ENCODE results near the gene UBAC1. TPM values are rescaled to one million over a fixed set of nuclear protein-coding genes. Genes with fewer than 3 reads are reported as not detected.

UBAC1 gene
- total RNA-seq, 1 donor = 29.0 TPM

GRCh38 chr9:135993765-135994500 lies 32.8 kb upstream of the UBAC1 start:
- H3K27me3 ChIP-seq (ENCODE audit: insufficient read depth, low read length) = peaks cover 5% of the 10 kb centered on the region
- no peaks in the 10 kb centered on the region for H4K20me1 ChIP-seq (ENCODE audit: insufficient read depth, low read length)
- H3K79me2 ChIP-seq (ENCODE audit: insufficient read depth, low read length) = no peaks in the 10 kb centered on the region
- no peak overlapping the region for H3K27ac ChIP-seq (ENCODE audit: low read depth, low read length)
- no peaks in the 10 kb centered on the region for H3K9me3 ChIP-seq (ENCODE audit: low read depth, low read length)
- no peak for TF ChIP-seq CTCF (IDR thresholded peaks at IDR 0.05; ENCODE audit: extremely low read depth, low read depth, low read length)
- no peak for DNase-seq (ENCODE audit: insufficient read length, low spot score, missing footprints)
- H2AFZ ChIP-seq (ENCODE audit: low read length) = no peak overlapping the region
- no peak overlapping the region for H3K4me2 ChIP-seq (ENCODE audit: insufficient read depth, low read length)
- no peak overlapping the region for H3K4me3 ChIP-seq (ENCODE audit: insufficient read depth, low read length)
- peaks cover 13% of the 10 kb centered on the region for H3K4me1 ChIP-seq (ENCODE audit: insufficient read depth, low read length)
- no peaks in the 10 kb centered on the region for H3K36me3 ChIP-seq (ENCODE audit: insufficient read depth, low read length)

- Histone ChIP-seq H3K27me3 (ENCODE audit: insufficient read depth, low read length) (peaks cover 5% of the 10 kb centered on the region), H3K27ac (ENCODE audit: low read depth, low read length) (peak overlapping the region; percentile 41), H4K20me1 (ENCODE audit: insufficient read depth, low read length) (no peaks in the 10 kb centered on the region), H3K9me3 (ENCODE audit: low read depth, low read length) (no peaks in the 10 kb centered on the region), H3K4me2 (ENCODE audit: insufficient read depth, low read length) (no peak overlapping the region), H3K36me3 (ENCODE audit: insufficient read depth, low read length) (no peaks in the 10 kb centered on the region), H3K4me3 (ENCODE audit: insufficient read depth, low read length) (peak overlapping the region; percentile 62), H3K79me2 (ENCODE audit: insufficient read depth, low read length) (no peaks in the 10 kb centered on the region), H2AFZ (ENCODE audit: low read length) (peak overlapping the region; percentile 80), H3K4me1 (ENCODE audit: insufficient read depth, low read length) (peaks cover 13% of the 10 kb centered on the region)
- no peak for TF ChIP-seq CTCF (IDR thresholded peaks at IDR 0.05; ENCODE audit: extremely low read depth, low read depth, low read length)
- no peak for DNase-seq (ENCODE audit: insufficient read length, low spot score, missing footprints)
These were observed 32.2 kb upstream of the UBAC1 start for GRCh38 chr9:135993409-135993742.

- Histone ChIP-seq H3K27me3 (ENCODE audit: insufficient read depth, low read length) (peaks cover 5% of the 10 kb centered on the region), H3K79me2 (ENCODE audit: insufficient read depth, low read length) (no peaks in the 10 kb centered on the region), H3K4me2 (ENCODE audit: insufficient read depth, low read length) (peak overlapping the region; percentile 76), H3K9me3 (ENCODE audit: low read depth, low read length) (no peaks in the 10 kb centered on the region), H2AFZ (ENCODE audit: low read length) (peak overlapping the region; percentile 80), H3K27ac (ENCODE audit: low read depth, low read length) (peak overlapping the region; percentile 41), H3K36me3 (ENCODE audit: insufficient read depth, low read length) (no peaks in the 10 kb centered on the region), H3K4me1 (ENCODE audit: insufficient read depth, low read length) (peaks cover 13% of the 10 kb centered on the region), H4K20me1 (ENCODE audit: insufficient read depth, low read length) (no peaks in the 10 kb centered on the region), H3K4me3 (ENCODE audit: insufficient read depth, low read length) (peak overlapping the region; percentile 62)
- TF ChIP-seq CTCF (IDR thresholded peaks at IDR 0.05; ENCODE audit: extremely low read depth, low read depth, low read length) = no peak
- peak; percentile 98 for DNase-seq (ENCODE audit: insufficient read length, low spot score, missing footprints)
These were observed 31.6 kb upstream of the UBAC1 start for GRCh38 chr9:135992486-135993408.

DNA sequence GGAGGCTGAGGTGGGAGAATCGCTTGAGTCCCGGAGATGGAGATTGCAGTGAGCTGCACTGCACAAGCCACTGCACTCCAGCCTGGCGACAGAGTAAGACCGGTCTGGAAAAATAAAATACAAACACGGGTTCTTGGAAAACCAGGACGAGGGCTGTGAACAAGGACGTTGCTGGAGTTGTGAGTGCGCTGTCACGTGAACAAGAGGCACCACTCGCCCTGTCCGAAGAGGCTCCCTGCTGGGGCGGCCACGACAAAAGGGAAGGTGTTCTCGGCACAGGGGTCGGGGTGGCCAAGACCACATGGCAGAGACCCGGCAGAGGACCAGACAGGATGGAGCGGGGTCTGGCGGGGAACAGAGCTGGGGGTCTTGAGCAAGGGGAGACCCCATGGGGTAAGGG lies 30.6 kb upstream of the UBAC1 start:
- Histone ChIP-seq H3K27me3 (ENCODE audit: insufficient read depth, low read length) (peaks cover 5% of the 10 kb centered on the region), H3K9me3 (ENCODE audit: low read depth, low read length) (no peaks in the 10 kb centered on the region), H3K36me3 (ENCODE audit: insufficient read depth, low read length) (no peaks in the 10 kb centered on the region), H4K20me1 (ENCODE audit: insufficient read depth, low read length) (no peaks in the 10 kb centered on the region), H3K4me3 (ENCODE audit: insufficient read depth, low read length) (no peak overlapping the region), H3K27ac (ENCODE audit: low read depth, low read length) (no peak overlapping the region), H3K79me2 (ENCODE audit: insufficient read depth, low read length) (no peaks in the 10 kb centered on the region), H3K4me2 (ENCODE audit: insufficient read depth, low read length) (no peak overlapping the region), H2AFZ (ENCODE audit: low read length) (no peak overlapping the region), H3K4me1 (ENCODE audit: insufficient read depth, low read length) (peaks cover 13% of the 10 kb centered on the region)
- no peak for DNase-seq (ENCODE audit: insufficient read length, low spot score, missing footprints)
- no peak for TF ChIP-seq CTCF (IDR thresholded peaks at IDR 0.05; ENCODE audit: extremely low read depth, low read depth, low read length)

All from osteoblast (primary cell).